ENCODE measurements around the gene BRPF1. TPM values are rescaled to one million over a fixed set of nuclear protein-coding genes. Genes with fewer than 3 reads are reported as not detected.

BRPF1 gene
- total RNA-seq, 1 donor, result 14.5 TPM

DNA sequence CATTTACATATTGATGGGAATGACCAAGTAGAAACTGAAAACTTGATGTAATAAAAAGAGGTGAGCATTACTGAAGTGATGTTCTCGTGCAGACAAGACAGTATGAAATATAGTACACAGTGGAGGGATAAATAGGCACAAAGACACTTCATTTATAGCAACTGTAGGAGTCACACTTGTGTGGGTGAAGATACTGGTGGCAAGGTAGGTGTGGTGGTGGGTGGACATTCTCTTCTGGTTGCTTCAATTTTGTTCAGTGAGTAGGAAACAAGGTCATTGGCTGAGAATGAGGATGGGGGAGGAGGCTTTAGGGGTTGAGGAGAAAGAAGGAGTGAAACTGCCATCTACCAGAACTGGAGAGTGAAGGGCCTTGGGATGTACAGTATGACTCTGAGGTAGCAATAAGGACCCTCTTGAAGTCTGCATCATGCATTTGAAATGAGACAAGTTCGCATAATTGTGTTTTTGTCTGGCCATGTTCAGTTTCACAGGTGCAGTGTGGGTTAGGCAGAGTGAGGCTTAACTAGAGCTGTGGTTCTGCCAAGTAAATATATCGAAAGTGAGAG lies 21.3 kb upstream of the BRPF1 start:
- DNase-seq (ENCODE audit: insufficient read length, low spot score, missing footprints), result no peak
- TF ChIP-seq, protein P1, sequence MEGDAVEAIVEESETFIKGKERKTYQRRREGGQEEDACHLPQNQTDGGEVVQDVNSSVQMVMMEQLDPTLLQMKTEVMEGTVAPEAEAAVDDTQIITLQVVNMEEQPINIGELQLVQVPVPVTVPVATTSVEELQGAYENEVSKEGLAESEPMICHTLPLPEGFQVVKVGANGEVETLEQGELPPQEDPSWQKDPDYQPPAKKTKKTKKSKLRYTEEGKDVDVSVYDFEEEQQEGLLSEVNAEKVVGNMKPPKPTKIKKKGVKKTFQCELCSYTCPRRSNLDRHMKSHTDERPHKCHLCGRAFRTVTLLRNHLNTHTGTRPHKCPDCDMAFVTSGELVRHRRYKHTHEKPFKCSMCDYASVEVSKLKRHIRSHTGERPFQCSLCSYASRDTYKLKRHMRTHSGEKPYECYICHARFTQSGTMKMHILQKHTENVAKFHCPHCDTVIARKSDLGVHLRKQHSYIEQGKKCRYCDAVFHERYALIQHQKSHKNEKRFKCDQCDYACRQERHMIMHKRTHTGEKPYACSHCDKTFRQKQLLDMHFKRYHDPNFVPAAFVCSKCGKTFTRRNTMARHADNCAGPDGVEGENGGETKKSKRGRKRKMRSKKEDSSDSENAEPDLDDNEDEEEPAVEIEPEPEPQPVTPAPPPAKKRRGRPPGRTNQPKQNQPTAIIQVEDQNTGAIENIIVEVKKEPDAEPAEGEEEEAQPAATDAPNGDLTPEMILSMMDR (IDR thresholded peaks at IDR 0.05; ENCODE audit: extremely low read depth, low read depth, low read length), result no peak
- no peak overlapping the region for H3K4me2 ChIP-seq (ENCODE audit: insufficient read depth, low read length)
- H4K20me1 ChIP-seq (ENCODE audit: insufficient read depth, low read length), result no peaks in the 10 kb centered on the region
- no peaks in the 10 kb centered on the region for H3K9me3 ChIP-seq (ENCODE audit: low read depth, low read length)
- no peak overlapping the region for H3K4me3 ChIP-seq (ENCODE audit: insufficient read depth, low read length)
- H3K27me3 ChIP-seq (ENCODE audit: insufficient read depth, low read length), result peaks cover 26% of the 10 kb centered on the region
- H2AFZ ChIP-seq (ENCODE audit: low read length), result no peak overlapping the region
- no peak overlapping the region for H3K27ac ChIP-seq (ENCODE audit: low read depth, low read length)
- no peaks in the 10 kb centered on the region for H3K36me3 ChIP-seq (ENCODE audit: insufficient read depth, low read length)
- H3K4me1 ChIP-seq (ENCODE audit: insufficient read depth, low read length), result no peaks in the 10 kb centered on the region
- H3K79me2 ChIP-seq (ENCODE audit: insufficient read depth, low read length), result no peaks in the 10 kb centered on the region

DNA sequence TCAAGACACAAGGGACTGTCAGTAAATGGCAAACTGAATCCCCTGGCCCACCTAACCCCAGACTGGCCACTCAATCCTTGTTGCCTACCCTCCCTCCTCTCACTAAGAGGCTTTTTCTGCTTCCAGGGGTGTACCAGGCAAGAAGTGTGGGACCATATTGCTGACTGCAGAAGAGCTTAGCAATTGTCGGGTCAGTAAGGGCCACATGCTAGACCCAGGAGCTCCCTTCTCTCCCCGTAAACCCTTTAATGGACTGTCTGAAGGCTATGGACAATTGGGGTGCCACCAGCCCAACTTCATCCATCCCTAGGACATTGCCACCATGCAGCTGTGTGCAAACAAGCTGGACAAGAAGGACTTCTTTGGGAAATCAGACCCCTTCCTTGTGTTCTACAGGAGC lies 19.1 kb upstream of the BRPF1 start:
- H3K4me3 ChIP-seq (ENCODE audit: insufficient read depth, low read length), result no peak overlapping the region
- H3K27ac ChIP-seq (ENCODE audit: low read depth, low read length), result no peak overlapping the region
- peaks cover 4% of the 10 kb centered on the region for H3K4me1 ChIP-seq (ENCODE audit: insufficient read depth, low read length)
- H3K9me3 ChIP-seq (ENCODE audit: low read depth, low read length), result no peaks in the 10 kb centered on the region
- TF ChIP-seq, protein P1 (IDR thresholded peaks at IDR 0.05; ENCODE audit: extremely low read depth, low read depth, low read length), result no peak
- no peak overlapping the region for H3K4me2 ChIP-seq (ENCODE audit: insufficient read depth, low read length)
- H3K79me2 ChIP-seq (ENCODE audit: insufficient read depth, low read length), result no peaks in the 10 kb centered on the region
- H4K20me1 ChIP-seq (ENCODE audit: insufficient read depth, low read length), result no peaks in the 10 kb centered on the region
- no peaks in the 10 kb centered on the region for H3K36me3 ChIP-seq (ENCODE audit: insufficient read depth, low read length)
- H3K27me3 ChIP-seq (ENCODE audit: insufficient read depth, low read length), result peaks cover 23% of the 10 kb centered on the region
- H2AFZ ChIP-seq (ENCODE audit: low read length), result no peak overlapping the region
- DNase-seq (ENCODE audit: insufficient read length, low spot score, missing footprints), result no peak

DNA sequence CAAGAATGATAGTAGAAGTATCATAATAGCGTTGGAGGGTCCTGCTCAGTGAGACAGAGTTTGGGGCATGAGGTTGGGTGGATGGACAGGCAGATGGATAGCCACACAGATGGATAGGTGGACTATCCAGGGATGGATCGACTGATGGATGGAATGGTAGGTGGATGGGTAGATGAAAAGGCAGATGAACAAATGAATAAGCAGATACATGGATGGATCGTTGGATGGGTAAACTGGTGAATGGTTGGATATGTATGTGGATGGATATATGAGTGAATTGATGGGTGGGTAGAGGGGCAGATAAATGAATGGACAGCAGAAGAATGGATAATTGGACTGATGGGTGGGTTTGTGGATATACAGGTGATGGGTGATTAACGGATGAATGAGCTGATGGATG lies 18.4 kb upstream of the BRPF1 start:
- Histone ChIP-seq H3K4me1 (ENCODE audit: insufficient read depth, low read length) (peaks cover 4% of the 10 kb centered on the region), H3K79me2 (ENCODE audit: insufficient read depth, low read length) (no peaks in the 10 kb centered on the region), H3K4me3 (ENCODE audit: insufficient read depth, low read length) (no peak overlapping the region), H3K27me3 (ENCODE audit: insufficient read depth, low read length) (peaks cover 25% of the 10 kb centered on the region), H4K20me1 (ENCODE audit: insufficient read depth, low read length) (no peaks in the 10 kb centered on the region), H3K36me3 (ENCODE audit: insufficient read depth, low read length) (no peaks in the 10 kb centered on the region), H2AFZ (ENCODE audit: low read length) (no peak overlapping the region), H3K27ac (ENCODE audit: low read depth, low read length) (no peak overlapping the region), H3K4me2 (ENCODE audit: insufficient read depth, low read length) (no peak overlapping the region), H3K9me3 (ENCODE audit: low read depth, low read length) (no peaks in the 10 kb centered on the region)
- no peak for DNase-seq (ENCODE audit: insufficient read length, low spot score, missing footprints)
- TF ChIP-seq, protein P1 (IDR thresholded peaks at IDR 0.05; ENCODE audit: extremely low read depth, low read depth, low read length), result no peak

DNA sequence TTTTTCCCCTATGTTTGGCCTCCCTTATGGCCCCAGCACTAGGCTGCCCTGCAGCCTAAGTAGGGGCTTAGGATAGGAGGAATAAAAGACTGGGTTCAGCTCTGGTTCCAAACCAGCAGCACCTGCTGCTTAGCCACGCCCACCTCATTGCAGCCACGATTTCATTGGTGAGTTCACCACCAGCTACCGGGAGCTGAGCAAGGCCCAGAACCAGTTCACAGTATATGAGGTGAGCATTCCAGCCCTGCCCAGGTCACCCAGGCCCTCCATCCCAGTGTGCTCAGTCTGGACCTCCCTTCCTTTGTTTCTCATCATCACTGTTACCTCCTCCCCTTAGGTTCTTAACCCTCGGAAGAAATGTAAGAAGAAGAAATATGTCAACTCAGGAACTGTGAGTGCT lies 16.4 kb upstream of the BRPF1 start:
- no peak overlapping the region for H3K4me3 ChIP-seq (ENCODE audit: insufficient read depth, low read length)
- no peaks in the 10 kb centered on the region for H3K79me2 ChIP-seq (ENCODE audit: insufficient read depth, low read length)
- no peak for DNase-seq (ENCODE audit: insufficient read length, low spot score, missing footprints)
- TF ChIP-seq, protein P1 (IDR thresholded peaks at IDR 0.05; ENCODE audit: extremely low read depth, low read depth, low read length), result no peak
- no peaks in the 10 kb centered on the region for H3K36me3 ChIP-seq (ENCODE audit: insufficient read depth, low read length)
- no peak overlapping the region for H3K27ac ChIP-seq (ENCODE audit: low read depth, low read length)
- peaks cover 4% of the 10 kb centered on the region for H3K4me1 ChIP-seq (ENCODE audit: insufficient read depth, low read length)
- peaks cover 25% of the 10 kb centered on the region for H3K27me3 ChIP-seq (ENCODE audit: insufficient read depth, low read length)
- H2AFZ ChIP-seq (ENCODE audit: low read length), result no peak overlapping the region
- no peaks in the 10 kb centered on the region for H3K9me3 ChIP-seq (ENCODE audit: low read depth, low read length)
- no peak overlapping the region for H3K4me2 ChIP-seq (ENCODE audit: insufficient read depth, low read length)
- no peaks in the 10 kb centered on the region for H4K20me1 ChIP-seq (ENCODE audit: insufficient read depth, low read length)
